VCaP (cell line): Measurements from ENCODE around the gene ZNF444.

ENCODE experiments used
- H3K27ac ChIP-seq: fragments of 450-650 bp; 2 replicates; pipeline ENCODE4 v1.5.1; 2017
- TF ChIP-seq, protein P1 (sequence below): fragments of 450-650 bp; conservative IDR thresholded peaks from 2 replicates; pipeline ENCODE4 v1.5.1; 2017; ENCODE audit warnings: mild to moderate bottlenecking, moderate library complexity

ZNF444 gene

DNA sequence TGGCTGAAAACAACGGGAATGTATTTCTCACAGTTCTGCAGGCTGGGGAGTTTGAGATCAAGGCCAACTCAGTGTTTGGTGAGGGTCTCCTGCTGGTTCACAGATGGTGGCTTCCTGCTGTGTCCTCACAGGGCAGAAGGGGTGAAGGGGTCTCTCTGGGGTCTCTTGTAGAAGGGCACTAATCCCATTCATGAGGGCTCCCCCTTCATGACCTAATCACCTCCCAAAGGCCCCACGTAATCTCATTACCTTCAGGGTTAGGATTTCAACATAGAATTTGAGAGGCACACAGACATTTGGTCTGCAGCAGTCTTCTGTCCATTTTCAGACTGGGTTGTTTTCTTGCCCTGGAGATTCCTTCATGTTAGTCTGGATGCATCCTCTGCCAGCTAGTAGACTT, 11.6 kb downstream of the ZNF444 start:
- TF ChIP-seq, protein P1, sequence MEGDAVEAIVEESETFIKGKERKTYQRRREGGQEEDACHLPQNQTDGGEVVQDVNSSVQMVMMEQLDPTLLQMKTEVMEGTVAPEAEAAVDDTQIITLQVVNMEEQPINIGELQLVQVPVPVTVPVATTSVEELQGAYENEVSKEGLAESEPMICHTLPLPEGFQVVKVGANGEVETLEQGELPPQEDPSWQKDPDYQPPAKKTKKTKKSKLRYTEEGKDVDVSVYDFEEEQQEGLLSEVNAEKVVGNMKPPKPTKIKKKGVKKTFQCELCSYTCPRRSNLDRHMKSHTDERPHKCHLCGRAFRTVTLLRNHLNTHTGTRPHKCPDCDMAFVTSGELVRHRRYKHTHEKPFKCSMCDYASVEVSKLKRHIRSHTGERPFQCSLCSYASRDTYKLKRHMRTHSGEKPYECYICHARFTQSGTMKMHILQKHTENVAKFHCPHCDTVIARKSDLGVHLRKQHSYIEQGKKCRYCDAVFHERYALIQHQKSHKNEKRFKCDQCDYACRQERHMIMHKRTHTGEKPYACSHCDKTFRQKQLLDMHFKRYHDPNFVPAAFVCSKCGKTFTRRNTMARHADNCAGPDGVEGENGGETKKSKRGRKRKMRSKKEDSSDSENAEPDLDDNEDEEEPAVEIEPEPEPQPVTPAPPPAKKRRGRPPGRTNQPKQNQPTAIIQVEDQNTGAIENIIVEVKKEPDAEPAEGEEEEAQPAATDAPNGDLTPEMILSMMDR: no peak
- peak overlapping the region; percentile 21; the same call in 1 of the 2 replicates for H3K27ac ChIP-seq

DNA sequence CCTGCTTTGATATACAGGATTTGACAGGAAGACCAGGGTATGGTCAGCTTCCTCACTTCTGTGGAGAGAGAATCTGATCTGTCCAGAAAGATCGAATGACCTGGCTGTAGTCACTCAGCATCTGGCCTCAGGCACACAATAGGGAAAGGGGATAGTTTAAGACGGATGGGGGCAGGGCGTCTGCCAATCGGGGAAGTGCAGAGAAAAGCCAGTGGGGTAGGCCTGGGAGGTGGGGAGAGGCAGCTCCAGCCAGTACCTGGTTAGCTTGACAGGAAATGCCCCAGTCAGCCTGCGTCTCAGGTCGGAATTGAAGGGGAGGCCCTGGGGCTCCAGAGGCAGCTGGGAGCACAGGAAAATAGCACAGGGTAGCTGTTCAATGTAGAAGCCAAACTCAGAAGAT, 12.4 kb downstream of the ZNF444 start:
- TF ChIP-seq, protein P1: no peak
- peak overlapping the region; percentile 21; the same call in 1 of the 2 replicates for H3K27ac ChIP-seq

DNA sequence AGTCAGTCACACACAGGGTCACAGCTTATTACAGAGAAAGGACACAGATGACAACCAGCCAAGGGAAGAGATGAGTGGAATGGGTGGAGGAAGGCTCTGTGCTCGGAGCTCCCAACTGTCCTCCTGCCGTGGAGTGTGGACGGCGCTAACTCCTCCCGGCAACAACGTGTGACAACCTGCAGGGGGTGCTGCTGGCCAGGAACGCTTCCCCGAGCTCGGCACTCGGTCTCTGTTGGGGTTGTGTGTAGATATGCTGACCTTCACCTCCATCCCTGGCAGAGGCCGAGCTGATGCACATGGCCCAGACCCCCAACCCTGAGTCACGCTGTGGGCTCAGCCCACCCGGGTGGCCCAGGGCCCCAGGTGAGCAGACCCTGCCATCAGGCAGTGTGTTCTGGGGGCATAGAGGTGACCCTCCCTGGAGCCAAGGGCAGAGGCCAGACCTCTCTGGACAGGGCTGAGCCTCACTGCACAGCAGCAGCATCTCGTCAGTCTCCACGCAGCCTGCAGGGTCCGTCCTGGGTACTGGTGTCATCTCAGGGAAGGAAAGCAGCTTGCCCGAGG, 14.1 kb downstream of the ZNF444 start:
- H3K27ac ChIP-seq: no peak overlapping the region
- TF ChIP-seq, protein P1: peak; percentile 45

DNA sequence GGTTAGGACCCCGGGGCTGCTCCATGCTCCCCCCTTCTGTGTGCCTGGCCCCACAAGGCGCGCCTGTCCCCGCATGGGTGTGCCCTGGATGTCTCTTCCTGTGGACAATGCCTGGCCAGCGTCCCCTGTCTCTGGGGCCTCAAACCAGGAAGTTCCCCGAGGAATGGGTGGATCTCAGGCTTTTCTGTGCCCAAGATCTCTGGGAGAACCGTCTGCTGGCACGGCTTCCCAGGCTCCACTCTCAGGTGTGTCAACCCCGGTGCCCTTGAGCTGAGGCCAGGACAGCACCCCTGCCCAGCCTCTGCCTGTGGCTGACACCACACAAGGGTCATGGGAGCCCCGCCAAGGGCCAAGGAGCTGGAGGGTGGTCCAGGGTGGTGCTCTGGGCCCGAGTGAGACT, 15.7 kb downstream of the ZNF444 start:
- no peak overlapping the region for H3K27ac ChIP-seq
- TF ChIP-seq, protein P1: no peak

DNA sequence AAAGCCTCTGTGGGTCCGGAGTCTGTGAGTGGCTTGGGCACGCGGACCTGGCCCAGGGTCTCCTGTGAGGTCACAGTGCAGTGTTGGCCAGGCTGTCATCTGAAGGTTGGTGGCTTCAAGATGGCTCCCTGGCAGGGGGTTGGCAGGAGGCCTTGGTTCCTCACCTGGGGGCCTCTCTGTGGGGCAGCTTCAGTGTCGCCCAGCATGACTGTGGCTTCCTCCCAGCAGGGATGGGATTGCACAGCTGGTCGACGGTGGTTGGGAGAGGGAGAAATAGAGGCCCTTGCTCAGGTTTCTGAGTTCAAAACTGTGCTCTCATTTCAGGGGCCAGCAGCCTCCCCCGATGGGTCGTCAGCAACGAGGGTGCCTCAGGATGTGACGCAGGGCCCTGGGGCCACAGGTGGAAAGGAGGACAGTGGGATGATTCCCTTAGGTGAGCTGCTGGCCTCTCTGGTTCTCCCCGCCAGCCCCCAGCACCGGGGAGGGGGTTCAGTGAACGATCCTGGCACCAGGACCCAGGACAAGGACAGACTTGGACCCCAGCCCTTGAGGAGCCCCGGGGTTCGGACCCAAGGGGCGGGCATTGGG, 17.2 kb downstream of the ZNF444 start:
- TF ChIP-seq, protein P1: no peak
- no peak overlapping the region for H3K27ac ChIP-seq

DNA sequence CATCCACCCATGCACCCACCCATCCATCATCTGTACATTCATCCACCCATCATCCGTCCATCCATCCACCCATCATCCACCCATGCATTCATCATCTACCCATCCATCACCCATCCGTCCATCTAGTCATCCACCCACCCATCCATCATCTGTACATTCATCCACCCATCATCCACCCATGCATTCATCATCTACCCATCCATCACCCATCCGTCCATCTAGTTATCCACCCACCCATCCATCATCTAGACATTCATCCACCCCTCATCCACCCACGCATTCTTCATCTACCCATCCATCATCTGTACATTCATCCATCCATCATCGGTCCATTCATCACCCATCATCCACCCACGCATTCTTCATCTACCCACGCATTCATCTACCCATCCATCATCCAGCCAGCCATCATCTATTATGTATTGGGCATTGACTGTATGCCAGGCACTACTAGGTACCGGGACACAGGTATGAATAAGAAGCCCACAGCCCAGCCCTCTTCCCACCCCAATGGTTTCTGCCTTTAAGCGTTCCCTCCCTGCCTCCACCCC, 18.0 kb downstream of the ZNF444 start:
- TF ChIP-seq, protein P1: no peak
- H3K27ac ChIP-seq: no peak overlapping the region

DNA sequence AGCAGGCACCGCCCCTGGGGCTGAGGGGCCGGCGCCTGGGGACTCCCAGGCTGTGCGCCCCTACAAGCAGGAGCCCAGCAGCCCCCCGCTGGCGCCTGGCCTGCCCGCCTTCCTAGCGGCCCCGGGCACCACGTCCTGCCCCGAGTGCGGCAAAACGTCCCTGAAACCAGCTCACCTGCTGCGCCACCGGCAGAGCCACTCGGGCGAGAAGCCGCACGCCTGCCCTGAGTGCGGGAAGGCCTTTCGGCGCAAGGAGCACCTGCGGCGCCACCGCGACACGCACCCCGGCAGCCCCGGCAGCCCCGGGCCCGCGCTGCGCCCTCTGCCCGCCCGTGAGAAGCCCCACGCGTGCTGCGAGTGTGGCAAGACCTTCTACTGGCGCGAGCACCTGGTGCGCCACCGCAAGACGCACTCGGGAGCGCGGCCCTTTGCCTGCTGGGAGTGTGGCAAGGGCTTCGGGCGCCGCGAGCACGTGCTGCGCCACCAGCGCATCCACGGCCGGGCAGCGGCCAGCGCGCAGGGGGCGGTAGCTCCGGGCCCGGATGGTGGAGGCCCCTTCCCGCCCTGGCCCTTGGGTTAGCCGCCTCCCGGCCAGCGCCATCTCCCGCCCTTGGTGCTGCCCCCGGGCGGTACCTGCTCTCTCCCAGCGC, 18.7 kb downstream of the ZNF444 start:
- TF ChIP-seq, protein P1: no peak
- no peak overlapping the region for H3K27ac ChIP-seq
